GM21825 (cell line): Measurements from ENCODE around the gene PRXL2B.

Source experiments
- ATAC-seq: cut with Tn5 transposase; IDR thresholded peaks from one replicate; pipeline ENCODE4 v1.9.1; 2021; ENCODE audit warnings: mild to moderate bottlenecking, moderate library complexity; ENCODE audit not compliant: unreplicated experiment

Gene PRXL2B

DNA sequence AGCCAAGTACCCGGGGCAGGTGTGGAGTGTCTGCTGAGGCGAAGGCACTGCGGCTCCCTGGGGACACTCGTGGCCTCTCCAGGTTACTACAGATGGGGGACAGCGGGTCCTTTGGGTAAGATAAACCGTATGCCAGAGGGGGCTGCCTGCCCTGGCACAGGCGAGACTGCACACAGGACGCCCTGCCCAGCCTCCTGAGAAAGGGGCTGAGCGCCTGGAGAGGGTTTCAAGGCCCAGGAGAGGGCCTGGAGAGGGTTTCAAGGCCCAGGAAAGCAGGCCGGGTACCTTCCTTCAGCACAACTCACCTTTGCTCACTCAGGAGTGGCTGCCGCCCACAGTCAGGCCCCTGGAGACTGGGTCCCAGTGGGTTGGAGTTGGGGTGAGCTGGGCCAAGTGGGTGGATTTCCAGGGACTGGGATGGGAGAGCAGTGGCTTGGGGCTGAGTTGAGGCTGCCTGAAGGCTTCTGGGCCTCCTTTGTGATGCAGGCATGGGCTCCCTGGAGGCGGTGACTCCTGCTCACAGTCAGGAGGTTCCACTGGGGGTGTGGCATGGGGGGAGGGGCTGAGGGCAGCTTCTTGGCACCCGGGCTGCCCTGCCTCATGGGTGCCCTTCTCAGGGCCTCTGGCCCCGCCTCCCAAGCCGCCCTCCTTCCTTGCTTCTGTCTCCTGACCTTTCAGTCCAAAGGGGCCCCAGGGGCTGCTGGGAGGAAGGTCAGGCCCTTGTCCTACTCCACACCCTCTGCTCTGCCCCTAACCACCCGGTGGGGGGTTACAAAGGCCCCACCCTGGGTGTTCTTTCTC lies 46.2 kb downstream of the PRXL2B start, which contains the start of gene MMEL1:
Gene MMEL1 (minus strand): TSS at position 456 of the 801 bp plus-strand sequence. CDS start 3,532 bp downstream, outside the sequence.
- ATAC-seq = no peak

DNA sequence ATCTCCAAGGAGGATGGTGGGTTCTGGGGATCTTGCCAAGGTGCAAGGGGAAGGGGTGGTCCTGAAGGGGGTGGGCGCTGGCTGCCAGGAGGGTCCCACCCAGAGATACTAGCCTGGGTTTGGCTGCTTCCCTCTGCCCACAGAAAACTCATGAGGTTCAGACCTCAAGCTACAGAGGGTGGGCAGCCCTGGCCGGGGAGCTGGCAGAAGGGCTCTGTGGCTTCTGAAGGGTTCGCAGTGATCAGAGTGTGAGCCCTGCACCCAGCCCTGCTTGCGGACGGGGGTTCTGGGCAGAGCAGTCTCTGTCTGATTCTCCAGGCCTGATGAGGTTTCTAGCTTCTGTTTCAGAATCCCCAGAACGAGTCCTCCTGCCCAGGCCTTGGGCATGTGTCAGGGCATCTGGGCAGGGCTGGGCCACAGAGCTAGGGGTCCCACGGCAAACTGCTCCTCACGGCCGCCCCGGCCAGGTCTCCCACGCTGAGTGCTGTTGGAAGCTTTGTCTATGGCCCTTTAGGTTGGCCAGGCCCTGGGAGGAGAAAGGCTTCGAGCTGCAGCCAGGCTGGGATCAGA lies 46.9 kb downstream of the PRXL2B start:
- no peak for ATAC-seq

DNA sequence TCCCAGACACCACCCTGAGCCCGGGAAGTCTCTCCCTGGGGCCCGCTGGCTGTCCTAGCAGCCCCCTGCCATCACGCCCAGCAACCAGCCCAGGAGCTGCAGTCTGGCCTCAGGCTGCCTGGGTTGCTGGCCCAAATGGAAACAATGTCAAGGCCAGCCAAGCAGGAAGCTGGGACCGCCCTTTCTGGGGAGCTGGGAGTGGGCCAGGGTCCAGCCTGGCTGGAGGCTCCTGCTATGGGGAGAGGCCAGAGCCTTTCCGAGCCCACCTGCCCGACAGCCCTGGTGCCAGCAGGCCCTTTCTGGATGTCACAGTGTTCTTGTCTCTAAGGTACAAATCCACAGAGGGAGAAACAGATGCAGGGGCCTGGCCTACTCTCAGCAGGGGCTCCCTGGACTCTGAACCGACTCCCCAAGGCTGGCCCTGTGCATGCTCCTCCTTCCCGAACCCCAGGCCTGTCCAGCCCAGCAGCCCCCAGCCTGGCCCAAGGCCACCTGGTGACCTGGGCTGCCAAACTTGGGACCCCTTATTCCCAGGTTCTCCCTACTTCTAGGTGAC lies 47.4 kb downstream of the PRXL2B start:
- ATAC-seq = no peak

- no peak for ATAC-seq
Observed at GRCh38 chr1:2635361-2636010, 48.9 kb downstream of the PRXL2B start.

GRCh38 chr1:2636733-2637132 lies 50.2 kb downstream of the PRXL2B start:
- ATAC-seq = no peak

DNA sequence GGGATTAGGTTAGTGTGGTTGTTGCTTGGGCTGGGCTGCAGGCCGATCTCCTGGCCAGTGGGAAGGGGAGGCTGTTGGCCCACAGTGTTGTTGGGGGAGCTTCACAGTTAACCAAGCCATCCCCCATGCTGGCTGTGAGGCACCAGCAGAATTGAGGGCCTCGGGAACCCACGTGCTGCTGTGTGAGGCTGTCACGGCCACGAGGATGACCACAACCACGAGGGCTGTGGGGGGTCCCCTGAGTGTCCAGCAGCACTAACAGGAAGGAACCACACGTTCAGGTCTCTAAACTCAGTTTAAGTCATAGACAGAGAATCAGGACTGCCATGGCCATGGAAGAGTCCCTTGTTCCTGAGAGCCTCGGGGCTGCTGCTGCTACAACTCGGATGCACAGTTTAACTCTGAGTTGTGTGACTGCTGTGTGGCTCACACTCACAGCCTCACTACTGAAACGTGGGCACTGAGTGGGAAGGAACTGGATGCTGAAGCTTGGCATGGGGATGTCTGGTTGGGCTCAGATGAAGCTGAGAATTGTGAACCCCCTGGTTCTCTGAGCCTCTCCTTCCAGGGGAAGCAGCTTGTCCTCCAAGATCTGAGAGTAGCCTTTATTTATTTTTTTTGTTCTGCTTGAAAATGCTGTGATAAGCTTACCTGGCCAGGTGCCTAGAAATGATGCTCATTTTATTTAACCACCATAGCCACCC lies 51.0 kb downstream of the PRXL2B start:
- ATAC-seq = no peak

GRCh38 chr1:2638466-2639115 lies 52.0 kb downstream of the PRXL2B start:
- no peak for ATAC-seq

DNA sequence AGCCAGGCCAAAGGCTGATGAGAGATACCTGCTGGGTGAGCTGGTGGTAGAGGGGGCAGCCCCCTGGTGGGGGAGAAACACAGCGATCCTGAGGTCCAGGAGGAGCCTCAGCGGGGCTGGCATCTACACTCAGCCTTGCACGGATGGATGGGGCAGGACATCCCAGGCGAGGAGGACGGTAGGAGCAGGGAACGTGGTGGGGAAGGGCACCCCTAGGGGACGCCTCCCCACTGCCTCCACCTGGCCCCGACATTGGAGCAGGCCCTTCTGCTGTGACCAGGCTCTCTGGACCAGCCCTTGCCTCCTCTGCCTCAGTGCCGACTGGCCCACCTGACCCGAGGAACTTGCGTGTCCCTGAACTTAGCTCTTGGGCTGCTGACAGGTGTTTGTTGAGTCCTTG lies 52.6 kb downstream of the PRXL2B start:
- ATAC-seq = no peak

- ATAC-seq = no peak
Observed at GRCh38 chr1:2639607-2640521, 53.3 kb downstream of the PRXL2B start.

GRCh38 chr1:2640626-2641025 lies 54.0 kb downstream of the PRXL2B start:
- ATAC-seq = no peak
